GM19328 (cell line): ENCODE data around the gene HOXD8.

Source experiments
- ATAC-seq: cut with Tn5 transposase; IDR thresholded peaks from one replicate; pipeline ENCODE4 v1.9.1; 2021; ENCODE audit warnings: mild to moderate bottlenecking, moderate library complexity; ENCODE audit not compliant: unreplicated experiment

Gene HOXD8

DNA sequence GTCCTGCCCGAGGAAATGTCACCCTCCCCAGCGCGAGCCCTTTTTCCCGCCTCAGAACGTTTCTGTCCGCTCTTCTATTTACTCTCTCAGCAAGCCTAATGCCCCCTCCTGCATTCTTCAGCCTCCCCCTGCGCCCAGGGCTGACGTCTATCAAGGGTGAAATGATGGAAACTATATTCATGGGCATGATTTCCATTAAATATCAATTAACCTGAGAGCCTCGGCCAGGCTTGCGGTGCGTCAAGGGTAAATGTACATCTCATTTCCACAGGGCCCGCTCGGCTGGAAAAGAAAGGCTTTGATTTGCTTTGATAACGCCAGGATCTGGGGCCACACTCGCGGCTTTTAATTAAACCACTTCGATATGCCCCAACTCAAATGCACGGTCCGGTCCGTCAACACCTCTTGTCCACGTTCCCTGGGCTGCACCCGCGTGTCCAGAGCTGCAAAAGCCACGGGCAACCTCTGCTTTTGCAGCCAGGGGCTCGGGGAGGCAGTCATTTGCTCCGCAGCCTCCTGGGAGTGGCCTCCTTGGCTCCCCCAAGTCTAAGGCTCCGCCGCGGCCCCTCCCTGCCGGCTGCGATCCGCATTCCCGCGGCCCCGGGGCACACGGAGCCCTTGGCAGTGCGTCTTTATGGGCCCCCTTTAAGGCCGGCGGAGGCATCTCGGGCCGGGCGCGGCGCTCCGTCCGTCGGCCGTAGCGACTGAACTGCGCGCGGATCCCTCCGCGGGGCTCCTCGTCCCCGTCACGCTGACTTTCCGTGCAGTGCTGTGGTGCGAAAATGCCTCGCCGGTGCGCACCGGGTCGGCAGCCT lies at the start of gene HOXD8:
TSS of gene HOXD8 (plus strand) at position 724 of the 815 bp plus-strand sequence. CDS start 662 bp downstream, outside the sequence.
- no peak for ATAC-seq

DNA sequence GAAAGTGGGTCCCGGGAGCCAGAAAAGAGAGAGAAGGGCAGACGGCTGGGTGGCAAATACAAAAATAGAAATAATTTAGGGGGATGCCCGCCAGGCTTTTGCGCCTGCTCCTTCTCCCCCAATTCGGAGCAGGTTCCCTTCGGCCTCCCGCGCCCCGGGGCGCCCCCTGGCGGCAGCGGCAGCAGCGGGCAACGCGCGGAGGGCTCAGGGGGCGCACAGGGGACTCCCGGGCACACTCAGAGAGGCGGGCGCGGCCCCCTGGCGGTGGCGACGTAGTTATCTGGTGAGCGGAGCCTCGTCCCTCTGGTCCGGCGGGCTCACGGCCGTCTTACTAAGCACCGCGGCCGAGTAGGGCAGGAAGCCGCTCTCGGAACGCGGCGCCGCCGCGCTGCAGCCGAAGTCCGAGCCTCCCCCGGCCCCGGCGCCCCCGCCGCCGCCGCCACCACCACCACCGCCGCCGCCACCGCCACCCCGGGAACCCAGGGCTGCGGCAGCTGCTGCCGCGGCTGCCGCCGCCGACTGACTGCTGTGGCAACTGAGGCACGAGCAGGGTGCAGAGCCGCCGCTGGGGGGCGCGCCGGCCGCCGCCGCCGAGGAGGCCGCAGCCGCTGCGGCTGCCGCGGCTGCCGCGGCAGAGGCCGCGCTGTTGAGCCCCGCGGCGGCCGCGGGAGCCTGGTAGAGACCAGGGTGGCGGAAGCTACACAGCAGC lies 49.5 kb upstream of the HOXD8 start:
- ATAC-seq = no peak

DNA sequence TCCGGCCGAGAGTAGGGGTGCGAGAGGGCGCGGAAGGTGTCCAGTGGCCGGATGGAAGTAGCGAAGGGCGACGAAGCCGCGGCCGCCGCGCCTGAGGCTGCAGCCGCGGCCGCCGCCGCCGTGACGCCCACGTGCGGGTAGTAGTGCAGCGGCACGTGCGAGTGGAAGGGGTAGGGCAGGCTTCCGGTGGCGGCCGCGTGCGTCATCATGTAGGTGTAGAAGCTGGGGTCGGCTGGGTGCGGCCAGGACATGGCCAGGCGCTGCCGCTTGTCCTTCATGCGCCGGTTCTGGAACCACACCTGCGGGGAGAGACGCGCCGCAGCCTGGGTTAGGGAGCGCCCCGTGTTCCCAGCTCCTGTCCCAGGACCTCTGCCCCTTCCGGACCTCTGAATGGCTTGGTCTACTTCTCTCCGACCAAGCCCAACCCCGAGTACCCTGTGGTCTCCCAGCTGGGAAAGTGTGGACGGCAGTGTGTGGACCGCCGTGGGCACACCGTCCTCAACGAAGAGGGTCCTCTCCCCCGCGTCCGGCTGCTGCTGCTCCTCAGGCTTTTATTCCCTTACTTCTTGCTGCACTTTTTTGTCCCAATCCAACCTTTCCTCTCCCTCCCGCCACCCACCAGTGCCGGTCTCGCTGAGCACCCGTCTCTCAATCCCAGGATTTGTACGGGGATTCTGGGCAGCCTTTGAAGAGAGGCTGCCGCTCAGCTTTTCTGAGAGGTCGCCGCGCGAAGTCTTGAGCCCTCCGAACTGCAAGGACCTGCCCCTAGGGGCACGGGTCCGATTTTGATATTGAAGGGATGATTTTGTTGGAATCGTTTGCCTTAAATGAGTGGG lies 48.7 kb upstream of the HOXD8 start:
- ATAC-seq = no peak

DNA sequence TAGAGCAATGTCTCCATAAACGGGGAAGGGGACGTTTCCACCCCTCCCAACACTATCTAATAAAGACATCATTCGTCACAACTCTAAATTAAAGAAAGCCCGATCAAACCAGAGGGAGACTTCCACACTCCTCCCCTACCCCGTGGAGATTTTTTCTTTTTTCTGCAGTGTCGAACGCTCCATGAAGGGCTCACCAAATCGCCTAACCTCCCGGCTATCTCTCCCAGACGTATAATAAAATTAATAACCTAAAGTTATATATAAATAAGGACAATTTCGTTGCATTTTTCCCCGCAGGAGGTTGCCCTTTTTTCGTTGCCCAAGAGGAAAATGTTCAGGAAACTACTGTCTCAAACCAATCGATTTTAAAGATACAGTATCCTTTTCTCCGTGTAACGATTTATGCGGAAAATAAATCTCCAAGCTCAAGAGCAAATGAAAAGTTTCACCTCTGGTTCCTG lies 48.1 kb upstream of the HOXD8 start:
- ATAC-seq = no peak

DNA sequence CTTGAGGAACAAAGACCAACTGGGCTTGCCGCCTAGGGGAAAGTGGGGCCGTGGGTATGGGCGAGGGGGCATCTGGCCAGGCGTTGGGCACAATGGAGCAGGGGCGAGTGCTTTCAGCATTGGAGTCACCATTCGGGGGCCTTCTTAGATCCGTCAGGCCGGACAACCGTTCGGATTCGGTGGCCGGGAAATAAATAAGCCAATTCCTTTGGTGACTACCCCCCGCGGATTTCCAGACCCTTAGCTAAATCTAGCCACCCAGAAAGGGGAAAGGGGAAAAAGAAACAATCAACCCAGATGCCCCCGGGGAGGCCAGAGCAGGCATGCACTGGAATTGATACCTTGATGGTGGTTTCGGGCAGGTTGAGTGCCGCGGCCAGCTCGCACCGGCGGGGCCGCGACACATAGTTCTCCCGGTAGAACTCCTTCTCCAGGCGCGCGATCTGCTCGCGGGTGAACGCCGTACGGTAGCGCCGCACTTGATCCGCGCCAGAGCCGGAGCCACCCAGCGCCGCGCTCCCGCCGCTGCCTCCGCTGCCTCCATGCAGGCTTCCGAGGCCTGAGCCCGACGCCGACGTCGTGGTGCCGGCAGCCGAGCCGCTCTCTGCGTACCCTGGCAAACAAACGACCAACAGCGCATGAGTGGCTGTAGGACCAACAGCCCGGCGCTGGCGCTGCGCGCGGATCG lies 47.5 kb upstream of the HOXD8 start:
- ATAC-seq = no peak

DNA sequence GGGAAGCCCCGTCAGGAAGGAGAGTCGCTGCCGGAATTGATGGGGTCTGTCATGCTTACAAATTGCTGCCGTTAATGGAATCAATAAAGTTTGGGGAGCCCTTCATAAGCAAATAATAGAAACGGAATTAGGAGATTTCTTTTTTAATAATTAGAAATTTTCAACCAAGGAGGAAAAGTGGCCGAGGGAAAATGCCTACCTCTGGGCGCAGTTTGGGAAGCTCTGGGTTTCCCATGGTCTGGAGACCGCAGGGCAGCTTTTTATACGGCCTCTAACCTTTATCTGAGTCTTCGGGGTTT lies 47.0 kb upstream of the HOXD8 start:
- no peak for ATAC-seq

DNA sequence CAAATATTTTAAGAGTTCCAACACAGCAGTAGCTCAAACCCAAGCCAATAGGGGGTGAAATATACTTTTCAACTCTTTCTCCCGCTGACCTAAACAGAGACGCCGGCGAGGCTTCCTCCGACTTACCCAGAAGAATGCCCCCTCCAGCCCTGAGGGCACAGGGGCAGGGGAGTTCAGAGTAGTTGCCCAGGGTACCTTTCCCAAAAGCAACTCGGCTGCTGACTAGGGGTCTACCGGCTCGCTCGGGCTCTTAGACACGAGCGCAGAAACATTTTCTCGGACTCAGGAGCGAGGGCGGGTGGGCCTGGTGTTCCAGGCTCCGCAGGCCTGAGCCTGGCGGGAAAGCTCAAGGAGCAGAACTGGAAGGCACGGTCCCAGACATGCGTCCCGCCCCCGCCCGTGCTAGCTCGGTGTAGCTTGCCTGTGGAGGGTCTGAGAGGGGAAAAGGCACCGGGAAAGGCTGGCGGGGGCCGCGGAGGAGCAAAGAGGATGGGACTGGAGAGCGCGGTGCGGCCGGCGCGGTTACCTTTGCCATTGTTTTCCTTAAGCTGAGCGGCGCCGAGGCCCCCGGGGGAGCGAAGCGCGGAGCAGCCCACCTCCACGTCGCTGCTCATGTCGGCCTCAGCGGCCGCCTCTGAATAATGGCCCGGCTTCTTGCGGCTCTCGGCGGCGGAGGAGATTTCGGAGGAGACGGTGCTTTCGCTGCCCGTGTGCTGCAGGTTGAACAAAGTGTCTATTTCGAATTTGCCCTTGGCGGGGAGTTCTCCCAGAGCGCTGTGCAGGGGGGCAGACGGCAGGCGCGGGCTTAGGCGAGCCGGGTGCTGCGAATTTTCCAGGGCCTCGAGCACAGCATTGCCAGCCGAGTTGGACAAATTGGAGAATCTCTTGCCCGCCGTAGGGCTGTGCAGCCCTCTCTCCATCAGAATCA lies 46.4 kb upstream of the HOXD8 start:
- no peak for ATAC-seq

DNA sequence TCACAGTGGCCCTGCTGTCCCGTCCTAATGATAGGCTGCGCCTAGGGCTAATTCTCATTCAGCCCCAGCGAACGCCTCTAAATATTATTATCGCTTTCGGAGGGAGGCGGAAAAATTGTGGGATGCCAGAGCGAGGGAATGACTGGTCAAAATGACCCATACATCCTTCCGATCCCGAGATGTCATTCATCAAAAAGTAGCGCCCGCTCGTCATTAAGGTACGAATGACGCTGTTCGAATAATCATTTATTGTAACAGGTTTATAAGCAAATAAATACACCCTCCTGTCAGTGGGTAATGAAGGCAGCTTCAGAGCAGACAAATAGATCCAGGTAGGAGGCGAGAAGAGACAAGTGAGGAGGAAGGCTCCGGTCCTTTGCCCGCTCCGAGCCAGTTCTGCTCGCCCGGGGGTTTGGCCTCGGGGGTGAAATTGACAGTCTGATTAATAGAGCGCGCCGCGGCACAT lies 45.7 kb upstream of the HOXD8 start, which contains the start of gene EVX2:
TSS of gene EVX2 (minus strand) at position 167 of the 466 bp plus-strand sequence. CDS start 186 bp downstream, outside the sequence.
- no peak for ATAC-seq

DNA sequence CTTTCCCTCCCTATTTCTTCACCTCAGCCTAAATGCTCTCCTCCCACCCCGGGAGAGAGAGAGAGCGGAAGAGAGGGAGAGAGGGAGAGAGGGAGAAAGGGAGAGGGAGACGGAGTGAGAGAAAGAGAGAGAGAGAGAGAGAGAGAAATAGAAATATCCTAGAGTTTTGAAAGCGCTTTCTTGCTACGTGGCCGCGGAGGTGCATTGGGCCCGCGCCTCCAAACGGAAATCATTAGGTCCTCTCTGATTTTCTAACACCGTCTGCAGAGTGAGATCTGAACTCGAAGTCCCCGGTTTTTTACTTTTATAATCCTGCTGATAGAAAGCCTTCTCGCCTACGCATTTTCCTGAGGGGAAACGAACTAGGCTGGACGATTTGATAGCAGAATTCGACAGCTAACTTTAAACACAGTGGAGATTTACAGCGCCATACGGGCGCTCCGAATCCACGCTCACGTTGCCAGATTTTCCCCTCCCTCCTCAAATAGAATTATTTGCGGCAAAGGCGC lies 44.8 kb upstream of the HOXD8 start:
- ATAC-seq = no peak

DNA sequence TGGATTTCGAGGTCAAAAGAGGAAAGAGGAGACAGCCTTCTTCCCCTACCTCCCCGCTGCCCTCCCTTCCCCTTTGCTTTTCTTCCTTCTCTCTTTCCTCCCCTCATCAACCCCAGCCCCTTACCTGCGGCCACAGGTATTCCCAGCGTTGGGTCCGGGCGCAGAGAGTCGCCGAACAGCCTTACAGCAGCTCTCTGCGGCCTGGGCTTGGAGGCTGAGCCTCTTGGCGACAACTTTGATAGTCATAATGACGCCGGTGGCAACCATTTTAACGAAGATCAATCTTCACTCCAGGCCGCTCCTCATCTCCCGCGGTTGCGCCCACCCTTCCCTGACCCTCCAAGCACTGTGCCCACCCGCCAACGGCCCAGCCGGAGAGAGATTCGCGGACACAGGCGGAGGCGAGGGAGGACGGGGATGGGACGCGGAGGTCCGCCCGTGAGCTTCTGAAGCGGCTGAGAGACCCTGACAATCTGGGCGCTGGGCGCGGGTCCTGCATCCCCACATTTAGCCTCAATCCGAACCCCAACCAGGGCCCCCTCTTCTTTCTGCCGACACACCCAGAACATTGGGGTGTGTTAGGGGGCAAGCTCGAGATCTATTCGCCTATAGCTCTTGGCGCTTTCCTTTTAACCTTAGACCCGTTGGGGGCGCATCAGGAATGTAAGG lies 44.3 kb upstream of the HOXD8 start:
- no peak for ATAC-seq

DNA sequence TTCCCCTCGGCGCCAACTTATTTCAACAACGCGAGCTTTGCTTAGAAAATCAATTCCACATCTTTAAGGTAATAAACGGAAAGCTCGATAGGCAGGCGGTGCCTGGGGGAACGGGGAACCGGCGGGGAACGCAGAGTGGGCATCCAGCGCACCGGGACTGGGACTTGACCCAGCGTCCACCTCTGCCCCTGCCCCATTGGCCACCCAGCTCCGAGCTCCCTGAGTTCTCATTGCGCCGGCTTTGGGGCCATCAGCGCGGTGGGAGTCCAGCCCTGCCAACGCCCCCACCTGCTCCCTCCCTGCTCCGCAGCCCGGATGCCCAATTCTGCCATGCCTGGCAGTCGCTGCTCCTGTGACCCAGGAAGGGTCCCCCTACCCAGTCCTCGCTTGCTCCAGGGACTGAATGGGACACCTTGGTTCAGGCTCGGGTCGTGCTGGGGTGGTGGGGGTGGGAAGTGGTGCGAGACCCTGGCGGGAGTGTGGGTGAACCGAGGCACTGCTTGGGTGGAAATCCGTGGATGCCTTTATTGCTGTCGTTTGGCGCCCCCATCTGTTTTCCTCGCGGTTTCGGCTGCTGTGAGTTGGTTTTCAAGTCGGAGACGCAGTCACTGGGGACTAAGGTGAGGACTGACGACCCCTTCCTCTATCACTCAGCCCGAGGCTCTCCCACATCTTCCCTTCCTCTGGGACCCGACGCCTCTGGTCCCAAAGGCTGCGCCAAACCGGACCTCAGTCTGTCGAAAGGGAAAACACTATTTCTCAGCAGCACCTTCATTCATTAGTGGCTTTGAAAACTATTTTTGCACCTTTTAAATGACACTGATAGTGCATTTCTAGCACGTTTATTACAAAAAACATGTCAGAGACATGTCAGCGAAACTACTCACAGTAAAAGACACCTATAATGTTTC lies 43.4 kb upstream of the HOXD8 start:
- no peak for ATAC-seq

DNA sequence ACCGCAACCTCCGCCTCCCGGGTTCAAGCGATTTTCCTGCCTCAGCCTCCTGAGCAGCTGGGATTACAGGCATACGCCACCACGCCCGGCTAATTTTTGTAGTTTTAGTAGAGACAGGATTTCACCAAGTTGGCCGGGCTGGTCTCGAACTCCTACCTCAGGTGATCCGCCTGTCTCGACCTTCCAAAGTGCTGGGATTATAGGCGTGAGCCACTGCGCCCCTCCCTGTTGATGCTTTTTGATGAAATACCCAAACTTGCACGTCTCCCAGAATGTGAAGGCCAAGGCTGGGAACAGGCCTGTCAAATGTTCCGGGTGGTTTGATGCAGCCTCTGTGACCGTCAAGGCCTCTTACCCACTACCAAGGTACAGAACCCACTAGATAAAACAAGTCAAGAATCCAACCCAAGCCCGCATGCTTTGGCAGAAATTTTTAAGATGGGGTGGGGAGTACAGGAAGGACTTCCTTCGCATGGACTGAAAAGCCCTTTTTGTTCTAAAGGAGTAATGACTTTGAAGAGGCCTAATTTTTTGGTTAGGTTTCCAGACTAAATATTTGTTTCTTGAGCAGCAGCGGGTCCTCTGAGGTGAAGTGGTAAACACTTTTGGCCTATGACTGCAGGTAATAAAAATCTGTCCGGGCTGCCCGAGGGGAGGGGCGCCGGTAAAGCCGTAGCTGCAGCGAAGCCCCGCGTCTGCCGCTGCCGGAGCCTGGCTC lies 42.0 kb upstream of the HOXD8 start:
- ATAC-seq = no peak

DNA sequence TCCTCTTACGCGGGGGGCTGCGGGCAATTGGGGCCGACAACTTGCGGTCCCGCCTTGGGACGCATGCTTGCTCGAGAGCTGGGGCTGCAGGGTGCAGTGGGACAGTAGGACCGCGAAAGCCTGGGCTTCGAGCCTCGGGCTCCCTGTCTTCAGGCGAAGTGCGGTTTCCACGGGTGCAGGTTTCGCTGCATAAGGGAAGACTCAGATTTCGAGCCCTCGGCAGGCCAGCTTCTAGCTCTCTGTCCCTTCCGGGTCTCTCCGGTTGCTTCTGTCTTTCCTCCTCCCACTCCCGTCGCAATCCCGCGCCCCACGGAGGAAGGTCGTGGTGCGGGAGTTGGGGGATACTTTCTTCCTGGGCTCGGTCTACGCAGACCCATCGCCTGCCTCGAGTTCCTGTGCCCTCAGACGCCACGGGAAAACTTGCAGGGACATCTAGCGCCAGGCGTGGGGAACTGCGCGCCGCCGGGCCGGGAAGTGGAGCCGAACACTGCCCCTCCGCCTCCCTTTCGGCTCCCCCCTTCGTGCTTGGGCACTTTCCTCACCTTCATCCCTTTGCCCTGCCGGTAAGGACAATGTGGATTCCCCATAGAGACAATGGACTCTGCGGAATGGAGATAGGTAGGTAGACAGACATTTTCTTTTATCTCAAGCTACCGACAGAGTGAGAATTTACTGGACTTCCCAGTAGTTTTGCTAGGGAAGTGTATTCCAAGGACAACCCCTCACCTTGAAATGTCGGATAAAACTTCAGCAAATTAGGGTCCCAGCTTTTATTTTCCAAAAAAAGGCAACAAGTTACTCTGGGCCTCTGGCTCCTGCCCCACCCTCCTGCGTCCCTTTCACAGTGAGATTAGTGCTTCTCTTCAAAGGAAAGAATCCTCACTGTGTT lies 41.2 kb upstream of the HOXD8 start:
- no peak for ATAC-seq

DNA sequence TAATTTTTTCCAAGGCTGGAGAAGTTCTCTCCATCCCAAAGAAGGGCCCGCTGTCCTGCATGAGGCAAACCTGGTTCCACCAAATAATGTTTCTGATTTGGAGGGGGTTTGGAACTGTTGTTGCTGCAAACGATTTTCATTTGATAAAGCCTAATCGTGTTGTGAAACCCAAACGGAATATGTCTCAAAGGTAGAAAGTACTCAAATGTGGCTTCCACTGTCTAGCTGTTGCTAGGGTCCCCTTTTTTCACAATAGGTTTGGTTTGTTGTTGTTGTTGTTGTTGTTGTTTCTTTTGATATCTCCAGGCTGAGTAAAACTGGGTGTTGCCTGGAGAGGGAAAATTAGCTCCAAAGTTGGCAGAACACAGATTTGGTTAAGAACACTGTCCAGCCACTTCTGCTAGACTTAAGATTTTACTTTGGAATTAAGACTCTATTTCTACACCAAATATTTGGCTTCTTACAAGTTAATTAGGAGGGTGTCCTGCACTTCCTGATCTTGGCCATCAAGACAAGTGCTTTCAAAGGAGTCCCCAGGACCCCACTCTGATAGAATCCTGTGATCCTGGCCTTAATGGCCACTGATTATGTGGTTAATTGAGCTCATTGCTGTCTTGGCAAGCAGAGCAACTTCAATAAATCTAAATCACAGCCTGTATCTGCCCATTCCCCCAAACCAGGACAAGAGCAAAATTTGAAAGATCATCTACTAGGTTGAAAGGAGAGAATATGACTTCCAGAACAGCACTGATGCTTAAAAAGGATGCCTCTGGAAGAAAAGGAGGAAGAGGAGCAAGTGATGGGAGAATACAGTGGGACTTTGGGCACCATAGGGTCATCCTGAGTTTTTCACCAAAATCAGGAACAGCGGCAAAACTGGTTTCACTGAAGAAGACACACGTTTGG lies 40.3 kb upstream of the HOXD8 start:
- ATAC-seq = no peak

DNA sequence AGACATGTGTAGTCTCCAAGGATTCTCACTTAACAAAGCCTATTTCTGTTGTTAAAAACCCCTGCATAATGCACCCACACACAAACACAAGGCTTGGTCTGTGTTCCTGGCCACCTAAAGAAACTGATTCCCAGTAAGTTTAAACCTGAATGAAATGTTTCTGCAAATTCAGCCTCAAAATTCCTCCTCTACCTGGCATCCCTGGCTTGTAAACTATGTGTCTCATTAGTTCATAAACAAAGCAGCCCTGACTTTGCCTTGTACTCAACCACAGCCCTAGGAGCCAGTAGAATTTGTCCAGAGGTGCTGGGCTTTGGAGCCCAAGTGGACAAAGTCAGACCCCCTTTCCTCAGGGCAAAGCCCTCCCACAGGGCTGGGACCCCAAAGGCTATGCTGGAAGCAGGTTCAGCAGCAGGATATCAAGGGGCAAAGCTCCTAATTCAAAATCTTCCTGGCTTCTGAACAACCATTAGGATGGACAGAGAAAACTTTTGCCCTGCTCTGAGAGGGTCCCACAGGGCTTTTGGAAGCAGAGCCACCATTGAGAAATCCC lies 39.6 kb upstream of the HOXD8 start:
- ATAC-seq = no peak
